ENCODE data around the gene GPR179. TPM values are rescaled to one million over a fixed set of nuclear protein-coding genes. Genes with fewer than 3 reads are reported as not detected.

Gene GPR179
- polyA plus RNA-seq, 2 of the 4 experiments (the other 2 are of a cell fraction): 0.04 to 0.08 TPM

GRCh38 chr17:38334480-38335364 is 9.0 kb downstream of the GPR179 start:
- ATAC-seq (no peak), DNase-seq (ENCODE audit: low read depth in 1 of 2, low spot score in 1 of 2) (no peak), FAIRE-seq (no peak)
- Histone ChIP-seq H3K4me1 (no peaks in the 10 kb centered on the region), H3K4me2 (no peak overlapping the region), H3K9me3 (no peaks in the 10 kb centered on the region), H3K4me3 (no peak overlapping the region), H3K27ac (no peak overlapping the region)
- WGBS (ENCODE audit: missing lambda C conversion rate): 74% methylated on average over 30 of the region's 30 CpGs
- ChIA-PET POLR2A (no interaction called here), CTCF (interaction anchor here (1.1 to 30.7 kb wide), 4 partner anchors 8 to 78 kb away, joined by 3 to 675 read pairs (median 355); partner anchors contain the start of genes GPR179 and SOCS7)
- TF ChIP-seq SMC3 (IDR thresholded peaks at IDR 0.05) (no peak), PBX3 (IDR thresholded peaks at IDR 0.05) (no peak), MAZ (IDR thresholded peaks at IDR 0.05; ENCODE audit: borderline replicate concordance, low read depth, low read length) (no peak), GATA3 (IDR thresholded peaks at IDR 0.05; ENCODE audit: borderline replicate concordance) (no peak), HOXA7 (CRISPR knock-in tag; IDR thresholded peaks at IDR 0.05) (no peak), CBX8 (IDR thresholded peaks at IDR 0.05) (no peak), TP53 (CRISPR knock-in tag; IDR thresholded peaks at IDR 0.05) (no peak), CHD2 (IDR thresholded peaks at IDR 0.05; ENCODE audit: low read length, partially characterized antibody) (no peak), RFX5 (IDR thresholded peaks at IDR 0.05) (no peak)
- TF ChIP-seq, protein P1, sequence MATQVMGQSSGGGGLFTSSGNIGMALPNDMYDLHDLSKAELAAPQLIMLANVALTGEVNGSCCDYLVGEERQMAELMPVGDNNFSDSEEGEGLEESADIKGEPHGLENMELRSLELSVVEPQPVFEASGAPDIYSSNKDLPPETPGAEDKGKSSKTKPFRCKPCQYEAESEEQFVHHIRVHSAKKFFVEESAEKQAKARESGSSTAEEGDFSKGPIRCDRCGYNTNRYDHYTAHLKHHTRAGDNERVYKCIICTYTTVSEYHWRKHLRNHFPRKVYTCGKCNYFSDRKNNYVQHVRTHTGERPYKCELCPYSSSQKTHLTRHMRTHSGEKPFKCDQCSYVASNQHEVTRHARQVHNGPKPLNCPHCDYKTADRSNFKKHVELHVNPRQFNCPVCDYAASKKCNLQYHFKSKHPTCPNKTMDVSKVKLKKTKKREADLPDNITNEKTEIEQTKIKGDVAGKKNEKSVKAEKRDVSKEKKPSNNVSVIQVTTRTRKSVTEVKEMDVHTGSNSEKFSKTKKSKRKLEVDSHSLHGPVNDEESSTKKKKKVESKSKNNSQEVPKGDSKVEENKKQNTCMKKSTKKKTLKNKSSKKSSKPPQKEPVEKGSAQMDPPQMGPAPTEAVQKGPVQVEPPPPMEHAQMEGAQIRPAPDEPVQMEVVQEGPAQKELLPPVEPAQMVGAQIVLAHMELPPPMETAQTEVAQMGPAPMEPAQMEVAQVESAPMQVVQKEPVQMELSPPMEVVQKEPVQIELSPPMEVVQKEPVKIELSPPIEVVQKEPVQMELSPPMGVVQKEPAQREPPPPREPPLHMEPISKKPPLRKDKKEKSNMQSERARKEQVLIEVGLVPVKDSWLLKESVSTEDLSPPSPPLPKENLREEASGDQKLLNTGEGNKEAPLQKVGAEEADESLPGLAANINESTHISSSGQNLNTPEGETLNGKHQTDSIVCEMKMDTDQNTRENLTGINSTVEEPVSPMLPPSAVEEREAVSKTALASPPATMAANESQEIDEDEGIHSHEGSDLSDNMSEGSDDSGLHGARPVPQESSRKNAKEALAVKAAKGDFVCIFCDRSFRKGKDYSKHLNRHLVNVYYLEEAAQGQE (IDR thresholded peaks at IDR 0.05): no peak
- TF ChIP-seq, protein P2, sequence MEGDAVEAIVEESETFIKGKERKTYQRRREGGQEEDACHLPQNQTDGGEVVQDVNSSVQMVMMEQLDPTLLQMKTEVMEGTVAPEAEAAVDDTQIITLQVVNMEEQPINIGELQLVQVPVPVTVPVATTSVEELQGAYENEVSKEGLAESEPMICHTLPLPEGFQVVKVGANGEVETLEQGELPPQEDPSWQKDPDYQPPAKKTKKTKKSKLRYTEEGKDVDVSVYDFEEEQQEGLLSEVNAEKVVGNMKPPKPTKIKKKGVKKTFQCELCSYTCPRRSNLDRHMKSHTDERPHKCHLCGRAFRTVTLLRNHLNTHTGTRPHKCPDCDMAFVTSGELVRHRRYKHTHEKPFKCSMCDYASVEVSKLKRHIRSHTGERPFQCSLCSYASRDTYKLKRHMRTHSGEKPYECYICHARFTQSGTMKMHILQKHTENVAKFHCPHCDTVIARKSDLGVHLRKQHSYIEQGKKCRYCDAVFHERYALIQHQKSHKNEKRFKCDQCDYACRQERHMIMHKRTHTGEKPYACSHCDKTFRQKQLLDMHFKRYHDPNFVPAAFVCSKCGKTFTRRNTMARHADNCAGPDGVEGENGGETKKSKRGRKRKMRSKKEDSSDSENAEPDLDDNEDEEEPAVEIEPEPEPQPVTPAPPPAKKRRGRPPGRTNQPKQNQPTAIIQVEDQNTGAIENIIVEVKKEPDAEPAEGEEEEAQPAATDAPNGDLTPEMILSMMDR (IDR thresholded peaks at IDR 0.05): no peak

DNA sequence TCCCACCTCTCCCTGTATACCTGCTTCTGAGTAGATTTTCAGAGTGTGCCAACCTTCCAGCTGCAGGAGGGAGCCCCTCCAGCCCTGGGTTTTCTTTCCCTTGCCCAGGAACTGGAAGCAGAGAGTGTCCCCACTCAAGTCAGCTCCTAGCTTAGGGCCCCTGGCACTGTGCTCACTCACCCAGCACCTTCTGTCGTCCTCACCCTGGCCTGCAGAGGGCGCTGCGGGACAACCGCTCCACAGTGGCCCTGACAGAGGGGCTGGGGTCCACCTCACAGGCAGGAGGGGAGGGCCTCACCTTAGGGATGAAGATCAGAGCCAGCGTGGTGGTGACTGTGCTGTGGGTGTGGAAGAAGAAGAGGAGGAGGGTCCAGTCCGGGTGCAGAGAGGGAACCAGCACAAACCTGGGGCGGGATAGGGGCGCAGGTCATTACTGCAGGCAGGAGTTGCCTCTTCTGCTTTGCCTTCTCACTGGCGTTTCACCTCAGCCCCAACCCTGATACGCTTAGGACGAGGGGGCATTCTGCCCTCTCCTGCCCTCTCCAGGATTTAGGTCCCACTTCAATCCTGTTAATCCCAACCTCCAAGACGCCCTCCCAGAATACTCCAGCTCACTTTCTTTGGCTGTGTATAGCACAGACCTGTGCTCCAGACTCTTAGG is 10.0 kb downstream of the GPR179 start:
- peak; percentile 32 to 83; a peak in 4 of 6 replicates for ATAC-seq

More for the DNA sequence above, 10.0 kb downstream of the GPR179 start:
- no peak overlapping the region for H3K4me2 ChIP-seq
- TF ChIP-seq SMC3 (IDR thresholded peaks at IDR 0.05) (peak; percentile 27; the same call in 1 of the 3 replicates), RAD21 (conservative IDR thresholded peaks at IDR 0.05 in 1 of 2, IDR thresholded peaks at IDR 0.05 in 1 of 2) (peak; percentile 47 to 54; a peak in 3 of 5 replicates), FOXS1 (CRISPR knock-in tag; IDR thresholded peaks at IDR 0.05) (no peak), MAFK (IDR thresholded peaks at IDR 0.05; ENCODE audit: partially characterized antibody) (no peak)
- TF ChIP-seq, protein P2 (IDR thresholded peaks at IDR 0.05): peak; percentile 63
- TF ChIP-seq, protein P3, sequence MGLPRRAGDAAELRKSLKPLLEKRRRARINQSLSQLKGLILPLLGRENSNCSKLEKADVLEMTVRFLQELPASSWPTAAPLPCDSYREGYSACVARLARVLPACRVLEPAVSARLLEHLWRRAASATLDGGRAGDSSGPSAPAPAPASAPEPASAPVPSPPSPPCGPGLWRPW (IDR thresholded peaks at IDR 0.05): no peak
- no peak overlapping the region for H3K4me3 ChIP-seq
- CTCF ChIA-PET: interaction anchor here (0.6 to 30.7 kb wide), 23 partner anchors 7 to 334 kb away, joined by 3 to 675 read pairs (median 4); partner anchors contain the start of genes GPR179 and SOCS7
- POLR2A ChIA-PET: no interaction called here
- DNase-seq (ENCODE audit: low read depth in 1 of 2, low spot score in 1 of 2) (peak; percentile 44 to 59), FAIRE-seq (no peak)
- 39% methylated on average over 11 of the region's 12 CpGs for WGBS (ENCODE audit: missing lambda C conversion rate)
- no peaks in the 10 kb centered on the region for H3K9me3 ChIP-seq
- no peaks in the 10 kb centered on the region for H3K4me1 ChIP-seq
- H3K27ac ChIP-seq: no peak overlapping the region
